GM19240 (cell line): ENCODE results near the gene LGSN.
"Not testable (repeated sequence)": the region's sequence is repeated elsewhere in the genome, so short reads cannot be mapped to it uniquely, and the experiment has no call there.

ENCODE experiments used
- DNase-seq: peaks from one replicate; pipeline ENCODE4 v3.0.0; 2011; ENCODE audit warnings: low spot score; ENCODE audit not compliant: insufficient read length

Gene LGSN

DNA sequence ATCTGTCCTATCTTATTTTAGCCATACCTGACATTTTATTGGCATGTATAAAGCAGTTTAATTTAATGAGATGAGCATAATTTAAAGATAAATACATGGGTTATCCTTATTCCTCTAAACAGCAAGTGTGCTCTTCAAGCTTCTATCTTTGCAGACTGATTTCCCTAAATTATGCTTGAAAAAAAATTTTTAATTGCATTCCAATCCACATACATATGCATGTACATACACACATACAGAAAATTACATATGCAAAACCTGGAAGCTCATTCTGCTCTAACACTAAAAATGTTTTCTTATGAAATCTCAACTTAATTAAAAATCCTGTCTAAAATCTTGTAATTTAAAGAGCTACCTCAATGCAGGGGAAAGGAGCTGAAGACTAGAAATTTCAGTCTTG, 73.2 kb downstream of the LGSN start:
- DNase-seq, result no peak

GRCh38 chr6:63245909-63246308, 73.9 kb downstream of the LGSN start:
- DNase-seq, result no peak

DNA sequence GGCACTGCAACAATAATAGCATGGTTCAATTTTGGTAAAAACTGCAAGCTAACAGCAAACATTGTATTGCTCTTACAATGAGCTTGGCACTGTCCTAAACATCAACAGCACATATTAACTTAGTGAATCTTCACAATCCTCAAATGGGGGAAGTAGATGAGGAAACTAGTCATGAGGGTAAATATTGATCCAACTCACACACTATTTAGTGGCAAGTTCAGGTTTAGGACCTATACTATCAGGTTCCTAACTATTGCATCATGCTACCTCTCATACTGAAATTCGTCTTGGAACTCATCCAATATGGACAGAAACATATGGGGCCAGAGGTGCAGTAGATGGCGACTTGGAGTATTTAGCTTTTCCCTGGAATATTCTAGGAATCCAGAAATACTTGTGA, 74.4 kb downstream of the LGSN start:
- DNase-seq, result no peak

DNA sequence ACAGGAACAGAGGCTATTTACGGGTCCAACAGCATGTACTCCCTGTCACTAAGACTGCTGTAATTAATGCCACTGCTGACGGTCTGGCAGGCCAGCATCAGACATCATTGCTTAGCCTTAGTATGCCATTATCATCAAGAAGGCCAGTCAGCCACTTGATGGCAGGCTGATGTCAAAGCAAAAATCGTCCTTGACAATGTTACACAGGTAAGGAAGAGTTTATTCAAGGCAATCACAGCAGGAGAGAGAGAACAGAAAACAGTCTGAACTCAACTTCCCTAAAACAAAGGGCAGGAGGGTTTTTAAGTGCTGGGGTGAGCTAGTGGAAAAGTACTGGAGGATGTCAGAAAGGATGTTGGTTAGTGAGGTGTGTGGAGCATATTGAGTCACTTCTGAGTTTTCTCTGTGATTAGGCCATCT, 83.4 kb downstream of the LGSN start:
- DNase-seq, result no peak

GRCh38 chr6:63230511-63230910, 89.3 kb downstream of the LGSN start:
- not testable (repeated sequence) for DNase-seq

- not testable (repeated sequence) for DNase-seq
Observed at GRCh38 chr6:63230027-63230426, 89.8 kb downstream of the LGSN start.

DNA sequence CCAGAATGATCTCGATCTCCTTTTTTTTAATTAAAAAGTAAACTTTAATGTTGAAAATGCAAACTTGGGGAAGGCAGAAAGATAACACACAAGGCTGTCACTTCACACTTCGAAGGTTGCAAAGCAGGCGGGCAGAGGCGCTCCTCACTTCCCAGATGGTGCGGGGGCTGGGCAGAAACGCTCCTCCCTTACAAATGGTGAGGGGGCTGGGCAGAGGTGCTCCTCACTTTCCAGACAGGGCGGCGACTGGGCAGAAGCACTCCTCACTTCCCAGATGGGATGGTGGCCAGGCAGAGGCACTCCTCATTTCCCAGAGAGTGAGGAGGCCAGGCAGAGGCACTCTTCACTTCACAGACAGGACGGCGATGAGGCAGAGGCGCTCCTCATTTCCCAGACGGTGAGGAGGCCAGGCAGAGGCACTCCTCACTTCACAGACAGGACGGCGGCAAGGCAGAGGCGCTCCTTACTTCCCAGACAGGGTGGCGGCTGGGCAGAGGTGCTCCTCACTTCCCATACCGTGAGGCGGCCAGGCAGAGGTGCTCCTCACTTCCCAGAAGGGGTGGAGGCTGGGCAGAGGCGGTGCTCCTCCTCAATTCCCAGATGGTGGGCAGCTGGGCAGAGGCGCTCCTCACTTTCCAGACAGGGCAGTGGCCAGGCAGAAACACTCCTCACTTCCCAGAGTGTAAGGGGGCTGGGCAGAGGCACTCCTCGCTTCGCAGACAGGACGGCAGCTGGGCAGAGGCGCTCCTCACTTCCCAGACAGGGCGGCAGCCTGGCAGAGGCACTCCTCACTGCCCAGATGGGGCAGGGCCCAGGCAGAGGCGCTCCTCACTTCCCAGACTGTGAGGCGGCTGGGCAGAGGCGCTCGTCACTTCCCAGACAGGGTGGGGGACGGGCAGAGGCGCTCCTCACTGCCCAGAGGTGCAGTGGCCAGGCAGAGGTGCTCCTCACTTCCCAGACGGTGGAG, 91.6 kb downstream of the LGSN start:
- DNase-seq, result not testable (repeated sequence)

- not testable (repeated sequence) for DNase-seq
Observed at GRCh38 chr6:63225987-63226386, 93.8 kb downstream of the LGSN start.
